B cell (primary cell): ENCODE results near the gene TRDN. TPM values are rescaled to one million over a fixed set of nuclear protein-coding genes. Genes with fewer than 3 reads are reported as not detected.

ENCODE experiments used
- ATAC-seq: fragments of 200-7000 bp; cut with Tn5 transposase; one replicate; pipeline ENCODE4 v1.10.0; 2021; ENCODE audit warnings: low read depth, mild to moderate bottlenecking, moderate number of reproducible peaks, moderate library complexity
- CTCF ChIA-PET: fragments of 350-600 bp; sonication (Branson Sonifier 250); formaldehyde crosslinking; loops from one replicate; lab custom pipeline; 2021; ENCODE audit warnings: antibody characterized with exemption, inconsistent platforms; lab: Charles Lee
- POLR2A ChIA-PET: fragments of 350-600 bp; sonication (Branson Sonifier 250); formaldehyde crosslinking; loops from one replicate; lab custom pipeline; 2021; ENCODE audit warnings: antibody characterized with exemption; lab: Charles Lee
- DNase-seq: peaks from one replicate; pipeline ENCODE4 v3.0.0; 2013
- H2AFZ ChIP-seq: 2 replicates; pipeline ENCODE4 v1.6.1; 2012; ENCODE audit warnings: mild to moderate bottlenecking, low read depth, low read length; ENCODE audit not compliant: insufficient read depth, poor library complexity, severe bottlenecking
- H3K27ac ChIP-seq, 2 donors: 1 replicate in 1 of 2; 2 replicates in 1 of 2; pipeline ENCODE4 v1.5.1; 2012 to 2013; ENCODE audit warnings: low read length in 2 of 2, mild to moderate bottlenecking in 2 of 2, moderate library complexity in 1 of 2
- H3K27me3 ChIP-seq, 4 experiments: fragments of 200-600 bp in 1 of 4; sonication (generic) in 1 of 4; replicated peaks in 1 of 4; 1 replicate in 2 of 4; 2 replicates in 2 of 4; pipeline versions ENCODE4 v1.6.1 to v1.7.0; 2013 to 2016; ENCODE audit warnings: low read length in 3 of 4, mild to moderate bottlenecking in 2 of 4, mixed read lengths in 1 of 4, moderate library complexity in 1 of 4; ENCODE audit not compliant: insufficient read depth in 4 of 4, control insufficient read depth in 3 of 4; ENCODE audit errors: control extremely low read depth in 1 of 4
- H3K36me3 ChIP-seq, 2 experiments: replicated peaks in 1 of 2; 1 replicate in 1 of 2; 2 replicates in 1 of 2; pipeline versions ENCODE4 v1.6.1 to v1.7.1; 2013; ENCODE audit warnings: low read length in 1 of 2; ENCODE audit not compliant: insufficient read depth in 2 of 2, control insufficient read depth in 1 of 2; ENCODE audit errors: control extremely low read depth in 1 of 2, extremely low read depth in 1 of 2
- H3K4me1 ChIP-seq, 2 donors: fragments of 200-600 bp in 1 of 2; sonication (generic) in 1 of 2; 1 replicate in 1 of 2; 2 replicates in 1 of 2; pipeline versions ENCODE4 v1.5.1 to v1.6.1; 2013 to 2017; ENCODE audit warnings: low read length in 2 of 2; ENCODE audit not compliant: control insufficient read depth in 2 of 2, insufficient read depth in 2 of 2
- H3K4me2 ChIP-seq: replicated peaks from 2 replicates; pipeline ENCODE3; 2012; ENCODE audit warnings: mild to moderate bottlenecking, low read depth, low read length; ENCODE audit not compliant: poor library complexity, severe bottlenecking
- H3K4me3 ChIP-seq, 5 experiments: fragments of 200-600 bp in 1 of 5; sonication (generic) in 1 of 5; 1 replicate in 3 of 5; 2 replicates in 2 of 5; pipeline versions ENCODE4 v1.5.1 to v1.7.0; 2011 to 2016; ENCODE audit warnings: low read length in 4 of 5, mild to moderate bottlenecking in 4 of 5, low read depth in 2 of 5, control low read depth in 1 of 5, moderate library complexity in 1 of 5; ENCODE audit not compliant: insufficient read depth in 1 of 5; ENCODE audit errors: control extremely low read depth in 1 of 5, extremely low read depth in 1 of 5
- H3K79me2 ChIP-seq: fragments of 200-600 bp; sonication (generic); one replicate; pipeline ENCODE4 v1.6.0; 2016; ENCODE audit warnings: low read length; ENCODE audit not compliant: control insufficient read depth, insufficient read depth
- H3K9ac ChIP-seq: fragments of 200-600 bp; sonication (generic); 2 replicates; pipeline ENCODE4 v1.6.1; 2017; ENCODE audit warnings: mild to moderate bottlenecking, low read length, moderate library complexity
- H3K9me3 ChIP-seq, 3 donors: one replicate each; pipeline versions ENCODE4 v1.6.1 to v1.7.1; 2013; ENCODE audit warnings: low read length in 2 of 3; ENCODE audit not compliant: control insufficient read depth in 2 of 3, insufficient read depth in 1 of 3; ENCODE audit errors: control extremely low read depth in 1 of 3
- H4K20me1 ChIP-seq: 2 replicates; pipeline ENCODE4 v1.6.0; 2012; ENCODE audit warnings: mild to moderate bottlenecking, low read length; ENCODE audit not compliant: insufficient read depth, control insufficient read depth, poor library complexity, severe bottlenecking
- H3K27ac Mint-ChIP-seq: one replicate; pipeline ENCODE4 v1.8.0; 2021; ENCODE audit warnings: mixed read lengths
- H3K27me3 Mint-ChIP-seq: one replicate; pipeline ENCODE4 v1.8.0; 2021; ENCODE audit warnings: mixed read lengths
- H3K4me1 Mint-ChIP-seq: one replicate; pipeline ENCODE4 v1.8.0; 2021; ENCODE audit warnings: mixed read lengths
- H3K4me3 Mint-ChIP-seq: one replicate; pipeline ENCODE4 v1.8.0; 2021; ENCODE audit warnings: mixed read lengths
- H3K9me3 Mint-ChIP-seq: one replicate; pipeline ENCODE4 v1.8.0; 2022; ENCODE audit warnings: mixed read lengths; ENCODE audit not compliant: insufficient read depth
- EZH2 ChIP-seq: IDR thresholded peaks from 2 replicates; pipeline ENCODE4 v1.6.1; 2012; ENCODE audit warnings: borderline replicate concordance, low read depth, mild to moderate bottlenecking, moderate library complexity, low read length; ENCODE audit not compliant: insufficient read depth, poor library complexity, severe bottlenecking
- WGBS: methylation state at CpG from one replicate; pipeline ENCODE4 v1.1.5; 2013; ENCODE audit warnings: missing lambda C conversion rate; ENCODE audit not compliant: insufficient coverage; 5-methylcytosine and 5-hydroxymethylcytosine counted together
- intact Hi-C: fragments of 100-400 bp; cut with micrococcal nuclease; formaldehyde crosslinking; loops from one replicate; pipeline ENCODE4 v1.10.0; 2022
- polyA plus RNA-seq: library from polyadenylated mRNA; depleted of rRNA; stranded (reverse); fragments of >200 nt; gene quantifications from 2 replicates; pipeline ENCODE4 v1.2.3, GENCODE V29; 2012
- total RNA-seq, 2 donors: library from RNA; stranded (reverse); fragments of 120-200 nt in 1 of 2; gene quantifications; 1 replicate in 1 of 2; 2 replicates in 1 of 2; pipeline versions ENCODE4 v1.2.3 to v1.2.4, GENCODE V29; 2013 to 2022
- TF ChIP-seq, protein P1 (sequence below): fragments of 200-600 bp; IDR thresholded peaks from one replicate; pipeline ENCODE4 v1.8.0; 2022; ENCODE audit warnings: antibody characterized with exemption, mild to moderate bottlenecking

Gene TRDN
- total and polyA plus RNA-seq, 2 donors (not counting 1 experiment from before 2014, with no cell fraction given), result not detected

DNA sequence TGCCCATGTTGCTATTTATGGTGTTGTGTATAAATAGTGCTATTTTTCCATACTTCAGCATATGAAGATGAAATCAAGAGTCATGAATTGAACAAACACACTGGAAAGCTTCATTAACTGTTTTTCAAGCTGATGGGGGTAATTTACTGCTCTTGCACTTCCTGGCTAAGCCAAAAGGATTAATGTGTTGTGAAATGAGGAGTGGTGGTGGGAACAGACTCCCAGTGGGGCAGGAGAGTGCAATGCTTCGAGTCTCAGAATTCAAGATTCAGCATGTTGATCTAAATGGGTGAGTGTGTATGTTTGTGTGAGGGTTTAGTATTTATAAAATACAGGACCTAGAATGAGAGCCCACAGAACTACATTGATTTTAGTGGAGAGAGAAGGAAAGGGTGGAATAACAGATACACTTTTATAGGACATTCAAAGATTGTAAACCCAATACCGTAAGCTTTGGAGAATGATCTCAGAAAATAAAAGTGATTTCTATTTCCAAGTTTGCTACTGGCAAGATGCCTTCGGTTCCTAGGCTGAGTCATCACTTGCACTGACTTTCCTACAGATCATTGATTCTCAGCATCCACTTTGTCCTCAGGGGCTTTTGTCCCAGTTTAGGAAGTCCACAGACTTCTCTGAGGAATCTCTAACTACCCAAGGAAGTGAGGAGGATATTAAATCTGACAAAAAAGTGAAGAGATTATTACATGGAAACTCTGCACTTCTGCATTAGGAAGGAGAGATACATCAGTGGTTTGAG lies 303.6 kb downstream of the TRDN start:
- CTCF ChIA-PET, result no interaction called here
- H3K9me3 Mint-ChIP-seq, result no peaks in the 10 kb centered on the region
- ATAC-seq (no peak), DNase-seq (no peak)
- Histone ChIP-seq H3K4me3 (no peak overlapping the region), H3K9ac (no peak overlapping the region), H2AFZ (no peak overlapping the region), H3K27me3 (no peaks in the 10 kb centered on the region), H3K79me2 (no peaks in the 10 kb centered on the region), H3K9me3 (no peaks in the 10 kb centered on the region), H3K27ac (no peak overlapping the region), H3K4me2 (no peak overlapping the region), H4K20me1 (no peaks in the 10 kb centered on the region), H3K4me1 (no peaks in the 10 kb centered on the region), H3K36me3 (no peaks in the 10 kb centered on the region)
- no peaks in the 10 kb centered on the region for H3K4me1 Mint-ChIP-seq
- no peak overlapping the region for H3K27ac Mint-ChIP-seq
- 71% methylated on average over 1 of the region's 3 CpGs for WGBS
- no peak overlapping the region for H3K4me3 Mint-ChIP-seq
- H3K27me3 Mint-ChIP-seq, result no peaks in the 10 kb centered on the region
- POLR2A ChIA-PET, result no interaction called here
- intact Hi-C loops, result no loop called here
- TF ChIP-seq, protein P1, sequence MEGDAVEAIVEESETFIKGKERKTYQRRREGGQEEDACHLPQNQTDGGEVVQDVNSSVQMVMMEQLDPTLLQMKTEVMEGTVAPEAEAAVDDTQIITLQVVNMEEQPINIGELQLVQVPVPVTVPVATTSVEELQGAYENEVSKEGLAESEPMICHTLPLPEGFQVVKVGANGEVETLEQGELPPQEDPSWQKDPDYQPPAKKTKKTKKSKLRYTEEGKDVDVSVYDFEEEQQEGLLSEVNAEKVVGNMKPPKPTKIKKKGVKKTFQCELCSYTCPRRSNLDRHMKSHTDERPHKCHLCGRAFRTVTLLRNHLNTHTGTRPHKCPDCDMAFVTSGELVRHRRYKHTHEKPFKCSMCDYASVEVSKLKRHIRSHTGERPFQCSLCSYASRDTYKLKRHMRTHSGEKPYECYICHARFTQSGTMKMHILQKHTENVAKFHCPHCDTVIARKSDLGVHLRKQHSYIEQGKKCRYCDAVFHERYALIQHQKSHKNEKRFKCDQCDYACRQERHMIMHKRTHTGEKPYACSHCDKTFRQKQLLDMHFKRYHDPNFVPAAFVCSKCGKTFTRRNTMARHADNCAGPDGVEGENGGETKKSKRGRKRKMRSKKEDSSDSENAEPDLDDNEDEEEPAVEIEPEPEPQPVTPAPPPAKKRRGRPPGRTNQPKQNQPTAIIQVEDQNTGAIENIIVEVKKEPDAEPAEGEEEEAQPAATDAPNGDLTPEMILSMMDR, result no peak
- no peak for TF ChIP-seq EZH2

DNA sequence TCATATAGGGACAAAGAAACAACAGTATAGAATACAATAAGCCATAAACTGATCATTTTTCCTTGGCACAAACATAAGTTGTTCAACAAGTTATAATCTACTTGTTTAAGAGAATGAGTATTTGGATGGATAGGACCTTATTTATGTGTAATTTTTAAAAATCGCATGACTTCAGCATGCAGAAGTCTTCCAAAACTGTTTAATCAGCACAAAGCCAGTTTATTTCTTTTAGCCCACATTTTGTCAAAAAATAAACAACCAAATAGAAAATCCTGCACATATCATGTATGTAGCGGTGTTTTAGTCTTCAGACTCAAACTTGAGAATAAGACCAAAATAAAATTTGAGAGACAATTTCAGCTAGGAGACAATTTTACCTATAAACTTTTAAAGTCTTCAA lies 304.7 kb downstream of the TRDN start:
- no peak overlapping the region for H3K4me3 Mint-ChIP-seq
- POLR2A ChIA-PET, result no interaction called here
- H3K36me3 ChIP-seq, result no peaks in the 10 kb centered on the region
- H4K20me1 ChIP-seq, result no peaks in the 10 kb centered on the region
- H3K9ac ChIP-seq, result no peak overlapping the region
- H3K27ac ChIP-seq, result no peak overlapping the region
- H2AFZ ChIP-seq, result no peak overlapping the region
- H3K4me2 ChIP-seq, result no peak overlapping the region
- 80% methylated on average over 1 of the region's 2 CpGs for whole genome bisulfite sequencing
- no peak overlapping the region for H3K27ac Mint-ChIP-seq
- intact Hi-C loops, result no loop called here
- CTCF ChIA-PET, result no interaction called here
- H3K4me1 ChIP-seq, result no peaks in the 10 kb centered on the region
- TF ChIP-seq, protein P1, result no peak
- no peak for TF ChIP-seq EZH2
- H3K9me3 ChIP-seq, result no peaks in the 10 kb centered on the region
- H3K27me3 ChIP-seq, result no peaks in the 10 kb centered on the region
- H3K9me3 Mint-ChIP-seq, result no peaks in the 10 kb centered on the region
- H3K4me1 Mint-ChIP-seq, result no peaks in the 10 kb centered on the region
- no peak for DNase-seq
- no peaks in the 10 kb centered on the region for H3K79me2 ChIP-seq
- ATAC-seq, result no peak
- no peak overlapping the region for H3K4me3 ChIP-seq
- no peaks in the 10 kb centered on the region for H3K27me3 Mint-ChIP-seq
